ENCODE measurements around the gene AHCYL1. TPM values are rescaled to one million over a fixed set of nuclear protein-coding genes. Genes with fewer than 3 reads are reported as not detected.

Gene AHCYL1
- total and polyA plus RNA-seq, 4 donors, result 24.9 to 40.7 (median 30.3) TPM

GRCh38 chr1:110057963-110058518 lies 73.5 kb downstream of the AHCYL1 start:
- Histone ChIP-seq H3K27me3 (ENCODE audit: control insufficient read depth in 4 of 4, insufficient read depth in 4 of 4, low read length in 3 of 4) (no peaks in the 10 kb centered on the region), H3K27ac (ENCODE audit: low read depth in 1 of 2, low read length in 2 of 2) (no peak overlapping the region), H3K36me3 (ENCODE audit: control insufficient read depth in 4 of 4, insufficient read depth in 3 of 4, low read depth in 1 of 4, low read length in 3 of 4) (peaks cover 8 to 42% (median 35%) of the 10 kb centered on the region in 4 donors)

GRCh38 chr1:110058591-110058990 lies 74.0 kb downstream of the AHCYL1 start:
- Histone ChIP-seq H3K27ac (ENCODE audit: low read depth in 1 of 2, low read length in 2 of 2) (no peak overlapping the region), H3K36me3 (ENCODE audit: control insufficient read depth in 4 of 4, insufficient read depth in 3 of 4, low read depth in 1 of 4, low read length in 3 of 4) (peaks cover 8 to 38% (median 33%) of the 10 kb centered on the region in 4 donors), H3K4me3 (ENCODE audit: low read depth in 1 of 3, low read length in 3 of 3) (no peak overlapping the region), H3K4me1 (ENCODE audit: control insufficient read depth in 4 of 4, insufficient read depth in 4 of 4, low read length in 3 of 4) (peaks cover 0 to 3% (median 0%) of the 10 kb centered on the region in 4 donors), H3K9me3 (ENCODE audit: control insufficient read depth in 4 of 4, low read length in 3 of 4) (no peaks in the 10 kb centered on the region), H3K27me3 (ENCODE audit: control insufficient read depth in 4 of 4, insufficient read depth in 4 of 4, low read length in 3 of 4) (no peaks in the 10 kb centered on the region), H3K9ac (ENCODE audit: low read depth in 1 of 2, low read length in 2 of 2) (no peak overlapping the region)
- WGBS, result 81% methylated on average over 1 of the region's 1 CpG
- no peak for DNase-seq (ENCODE audit: low spot score)
- TF ChIP-seq FOXA1 (IDR thresholded peaks at IDR 0.05) (no peak), SP1 (IDR thresholded peaks at IDR 0.05) (no peak), REST (IDR thresholded peaks at IDR 0.05) (no peak), GABPA (IDR thresholded peaks at IDR 0.05 in 1 of 2, conservative IDR thresholded peaks at IDR 0.05 in 1 of 2) (no peak), MAX (IDR thresholded peaks at IDR 0.05) (no peak), NR2F2 (IDR thresholded peaks at IDR 0.05) (no peak), ATF3 (IDR thresholded peaks at IDR 0.05) (no peak), HNF4G (IDR thresholded peaks at IDR 0.05) (no peak), YY1 (IDR thresholded peaks at IDR 0.05) (no peak), JUND (IDR thresholded peaks at IDR 0.05) (no peak), RAD21 (IDR thresholded peaks at IDR 0.05) (no peak), ZBTB33 (IDR thresholded peaks at IDR 0.05) (no peak)

More at GRCh38 chr1:110057963-110058518, 73.5 kb downstream of the AHCYL1 start:
- no peak for DNase-seq (ENCODE audit: low spot score)
- H3K4me3 ChIP-seq (ENCODE audit: low read depth in 1 of 3, low read length in 3 of 3), result no peak overlapping the region
- TF ChIP-seq ZBTB33 (IDR thresholded peaks at IDR 0.05) (no peak), CTCF (IDR thresholded peaks at IDR 0.05; ENCODE audit: low read depth, low read length, missing input control) (no peak), GABPA (IDR thresholded peaks at IDR 0.05 in 1 of 2, conservative IDR thresholded peaks at IDR 0.05 in 1 of 2) (no peak), RAD21 (IDR thresholded peaks at IDR 0.05) (no peak)
- H3K9me3 ChIP-seq (ENCODE audit: control insufficient read depth in 4 of 4, low read length in 3 of 4), result no peaks in the 10 kb centered on the region
- H3K9ac ChIP-seq (ENCODE audit: low read depth in 1 of 2, low read length in 2 of 2), result no peak overlapping the region
- H3K4me1 ChIP-seq (ENCODE audit: control insufficient read depth in 4 of 4, insufficient read depth in 4 of 4, low read length in 3 of 4), result peaks cover 0 to 3% (median 0%) of the 10 kb centered on the region in 4 donors
- 85% methylated on average over 7 of the region's 7 CpGs for WGBS
